LNCaP clone FGC (cell line): ENCODE measurements around the gene MAP4K4.
"Not testable (repeated sequence)": the region's sequence is repeated elsewhere in the genome, so short reads cannot be mapped to it uniquely, and the experiment has no call there.

Experiments
- DNase-seq: peaks from one replicate; pipeline ENCODE4 v3.0.0-alpha.2; 2011; ENCODE audit warnings: low read depth
- H3K4me3 ChIP-seq: 2 replicates; pipeline ENCODE4 v1.5.1; 2011; ENCODE audit warnings: mild to moderate bottlenecking, low read depth, low read length, control low read depth
- TF ChIP-seq, protein P1 (sequence below): IDR thresholded peaks from 2 replicates; pipeline ENCODE4 v1.5.1; 2012; ENCODE audit warnings: mild to moderate bottlenecking; ENCODE audit not compliant: control insufficient read depth, insufficient read depth; ENCODE audit errors: extremely low read depth

The MAP4K4 gene

GRCh38 chr2:101766871-101767739 is 69.6 kb downstream of the MAP4K4 start:
- TF ChIP-seq, protein P1, sequence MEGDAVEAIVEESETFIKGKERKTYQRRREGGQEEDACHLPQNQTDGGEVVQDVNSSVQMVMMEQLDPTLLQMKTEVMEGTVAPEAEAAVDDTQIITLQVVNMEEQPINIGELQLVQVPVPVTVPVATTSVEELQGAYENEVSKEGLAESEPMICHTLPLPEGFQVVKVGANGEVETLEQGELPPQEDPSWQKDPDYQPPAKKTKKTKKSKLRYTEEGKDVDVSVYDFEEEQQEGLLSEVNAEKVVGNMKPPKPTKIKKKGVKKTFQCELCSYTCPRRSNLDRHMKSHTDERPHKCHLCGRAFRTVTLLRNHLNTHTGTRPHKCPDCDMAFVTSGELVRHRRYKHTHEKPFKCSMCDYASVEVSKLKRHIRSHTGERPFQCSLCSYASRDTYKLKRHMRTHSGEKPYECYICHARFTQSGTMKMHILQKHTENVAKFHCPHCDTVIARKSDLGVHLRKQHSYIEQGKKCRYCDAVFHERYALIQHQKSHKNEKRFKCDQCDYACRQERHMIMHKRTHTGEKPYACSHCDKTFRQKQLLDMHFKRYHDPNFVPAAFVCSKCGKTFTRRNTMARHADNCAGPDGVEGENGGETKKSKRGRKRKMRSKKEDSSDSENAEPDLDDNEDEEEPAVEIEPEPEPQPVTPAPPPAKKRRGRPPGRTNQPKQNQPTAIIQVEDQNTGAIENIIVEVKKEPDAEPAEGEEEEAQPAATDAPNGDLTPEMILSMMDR: no peak
- no peak for DNase-seq
- no peak overlapping the region for H3K4me3 ChIP-seq

DNA sequence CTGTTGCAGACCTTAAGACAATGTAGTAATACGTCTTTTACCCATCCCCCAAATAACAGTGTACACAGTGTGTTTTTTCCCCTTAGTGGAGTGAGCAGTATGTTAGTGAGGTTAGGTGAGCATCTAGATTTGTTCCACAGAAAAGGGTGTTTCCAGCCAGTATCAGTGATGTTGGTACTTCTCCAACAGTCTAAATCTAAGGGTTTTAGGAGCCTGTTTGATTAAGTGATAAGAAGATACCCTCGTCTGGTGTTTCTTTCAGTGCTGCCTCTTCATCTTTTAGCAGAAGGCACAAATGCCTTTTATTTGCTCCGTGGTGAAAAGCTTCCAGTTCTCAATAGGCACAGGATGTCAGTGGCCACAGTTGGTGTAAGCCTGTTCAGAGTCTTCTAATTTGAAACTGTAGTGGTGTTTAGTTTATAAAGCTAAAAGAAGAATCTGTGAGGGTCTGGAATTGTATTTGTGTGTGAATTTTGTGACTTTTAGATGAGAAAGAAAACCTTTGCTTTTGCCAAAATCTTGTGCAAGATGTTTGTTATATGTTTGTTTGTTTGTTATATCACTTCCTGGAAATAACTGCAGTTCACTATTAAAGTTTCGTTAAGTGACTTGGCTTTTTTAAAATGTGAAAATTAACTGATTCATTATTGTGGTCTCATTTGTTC is 71.2 kb downstream of the MAP4K4 start:
- DNase-seq: no peak
- TF ChIP-seq, protein P1: no peak
- H3K4me3 ChIP-seq: no peak overlapping the region

DNA sequence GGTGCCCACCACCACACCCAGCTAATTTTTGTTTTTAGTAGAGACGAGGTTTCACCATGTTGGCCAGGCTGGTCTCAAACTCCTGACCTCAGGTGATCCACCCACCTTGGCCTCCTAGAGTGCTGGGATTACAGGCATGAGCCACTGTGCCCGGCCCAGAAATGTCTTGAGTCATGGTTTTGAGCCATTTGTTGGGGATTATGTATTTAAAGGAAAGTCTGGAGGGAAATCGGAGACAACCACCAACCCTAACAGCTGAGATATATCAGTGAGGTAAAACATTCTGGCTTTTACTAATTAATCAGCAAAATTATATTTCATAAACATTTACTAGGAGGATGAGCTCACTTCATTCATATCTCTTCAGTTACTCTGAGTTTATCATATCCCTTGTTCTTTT is 72.2 kb downstream of the MAP4K4 start:
- DNase-seq, H3K4me3 ChIP-seq: not testable (repeated sequence)

DNA sequence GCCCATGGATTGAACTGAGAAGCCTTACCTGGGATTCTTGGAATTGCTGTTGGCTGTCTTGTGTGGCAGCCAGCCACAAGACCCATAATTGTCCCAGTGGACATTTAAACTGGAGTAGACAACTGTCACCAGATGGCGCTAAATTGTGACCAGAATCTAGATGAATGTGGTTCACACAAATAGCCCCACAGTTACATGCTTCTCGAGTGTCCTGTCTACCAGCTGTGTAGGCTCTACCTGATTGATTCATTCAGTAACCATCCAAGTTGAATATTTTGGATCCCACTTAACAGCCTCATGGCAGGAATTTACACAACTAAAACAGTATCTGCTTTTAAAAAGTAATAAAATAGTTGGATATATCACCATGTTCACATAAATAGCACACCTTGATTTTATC is 73.2 kb downstream of the MAP4K4 start:
- no peak overlapping the region for H3K4me3 ChIP-seq
- no peak for DNase-seq
- TF ChIP-seq, protein P1: peak; percentile 32; the same call in 1 of the 2 replicates

DNA sequence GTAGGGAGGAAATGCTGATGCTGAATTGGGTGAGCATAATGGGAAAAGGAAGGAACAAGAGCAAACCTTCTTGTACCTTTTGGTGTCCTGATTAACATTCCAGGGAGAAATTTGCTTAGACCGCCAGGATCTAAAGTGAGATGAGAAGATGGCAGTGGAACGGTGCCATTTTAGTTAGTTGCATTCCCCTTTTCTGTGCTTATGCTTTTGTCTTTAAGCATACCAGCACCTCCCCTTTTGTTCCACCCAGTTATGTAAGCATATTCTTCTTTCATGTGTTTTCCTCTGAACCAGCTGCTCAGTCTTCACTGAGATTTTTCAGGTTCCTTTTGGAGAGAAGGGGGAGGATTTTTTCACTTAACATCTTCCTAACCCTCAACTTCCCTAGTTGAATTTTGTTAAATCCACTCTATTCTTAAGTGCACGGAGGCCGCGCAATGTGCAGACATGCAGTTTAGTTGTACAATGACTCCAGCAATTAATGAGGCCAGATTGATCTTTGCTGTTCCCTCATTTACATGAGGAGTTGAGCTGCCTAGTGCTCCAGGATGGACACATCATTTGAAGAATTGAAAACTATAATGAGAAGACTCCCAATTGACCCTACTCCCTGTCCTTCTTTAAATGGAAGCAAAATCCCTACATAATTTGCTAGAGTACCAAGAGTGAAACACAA is 73.9 kb downstream of the MAP4K4 start:
- DNase-seq: no peak
- H3K4me3 ChIP-seq: no peak overlapping the region

GRCh38 chr2:101771910-101772321 is 74.4 kb downstream of the MAP4K4 start:
- no peak for DNase-seq
- H3K4me3 ChIP-seq: no peak overlapping the region
- TF ChIP-seq, protein P1: no peak

More for the DNA sequence above, 73.9 kb downstream of the MAP4K4 start:
- TF ChIP-seq, protein P1: no peak

GRCh38 chr2:101773137-101773536 is 75.6 kb downstream of the MAP4K4 start:
- no peak for DNase-seq
- H3K4me3 ChIP-seq: no peak overlapping the region
- TF ChIP-seq, protein P1: no peak

- not testable (repeated sequence) for DNase-seq, H3K4me3 ChIP-seq
Measured at GRCh38 chr2:101773961-101774360, 76.5 kb downstream of the MAP4K4 start.
